ENCODE results near the gene ATP5F1A.

The ATP5F1A gene

DNA sequence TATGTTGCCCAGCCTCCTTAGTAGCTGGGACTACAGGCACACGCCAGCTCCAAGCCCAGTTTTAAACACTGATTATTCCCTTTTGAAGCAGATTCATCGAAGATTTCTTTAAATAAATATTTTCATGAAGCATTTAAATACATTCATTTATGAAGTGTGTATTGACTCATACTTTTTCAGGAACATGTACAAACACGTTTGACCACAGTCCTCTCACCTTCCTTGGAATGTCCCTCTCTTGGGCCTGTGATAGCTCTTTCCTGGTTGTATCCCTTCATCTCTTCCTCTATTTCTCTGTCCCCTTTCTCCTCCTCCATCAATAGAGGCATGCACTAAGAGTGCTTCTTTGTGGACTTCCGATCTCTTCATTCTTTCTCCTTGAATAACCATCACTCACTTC lies 28.6 kb downstream of the ATP5F1A start:
- TF ChIP-seq, protein P1, sequence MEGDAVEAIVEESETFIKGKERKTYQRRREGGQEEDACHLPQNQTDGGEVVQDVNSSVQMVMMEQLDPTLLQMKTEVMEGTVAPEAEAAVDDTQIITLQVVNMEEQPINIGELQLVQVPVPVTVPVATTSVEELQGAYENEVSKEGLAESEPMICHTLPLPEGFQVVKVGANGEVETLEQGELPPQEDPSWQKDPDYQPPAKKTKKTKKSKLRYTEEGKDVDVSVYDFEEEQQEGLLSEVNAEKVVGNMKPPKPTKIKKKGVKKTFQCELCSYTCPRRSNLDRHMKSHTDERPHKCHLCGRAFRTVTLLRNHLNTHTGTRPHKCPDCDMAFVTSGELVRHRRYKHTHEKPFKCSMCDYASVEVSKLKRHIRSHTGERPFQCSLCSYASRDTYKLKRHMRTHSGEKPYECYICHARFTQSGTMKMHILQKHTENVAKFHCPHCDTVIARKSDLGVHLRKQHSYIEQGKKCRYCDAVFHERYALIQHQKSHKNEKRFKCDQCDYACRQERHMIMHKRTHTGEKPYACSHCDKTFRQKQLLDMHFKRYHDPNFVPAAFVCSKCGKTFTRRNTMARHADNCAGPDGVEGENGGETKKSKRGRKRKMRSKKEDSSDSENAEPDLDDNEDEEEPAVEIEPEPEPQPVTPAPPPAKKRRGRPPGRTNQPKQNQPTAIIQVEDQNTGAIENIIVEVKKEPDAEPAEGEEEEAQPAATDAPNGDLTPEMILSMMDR (IDR thresholded peaks at IDR 0.05; ENCODE audit: low read length), result no peak
- Histone ChIP-seq H3K4me1 (ENCODE audit: insufficient read depth, low read length, severe bottlenecking) (peaks cover 6% of the 10 kb centered on the region), H3K4me3 (ENCODE audit: low read depth, low read length, poor library complexity, severe bottlenecking) (no peak overlapping the region), H3K9me2 (ENCODE audit: low read depth, low read length) (no peaks in the 10 kb centered on the region), H3K36me3 (ENCODE audit: insufficient read depth, low read length) (no peaks in the 10 kb centered on the region; the same call in 1 of the 2 replicates), H3K4me2 (ENCODE audit: low read length) (no peak overlapping the region), H2AFZ (ENCODE audit: low read length) (no peak overlapping the region), H3K27ac (ENCODE audit: low read depth, low read length, poor library complexity, severe bottlenecking) (no peak overlapping the region), H3F3A (ENCODE audit: insufficient read depth, low read length) (no peaks in the 10 kb centered on the region), H3K9me3 (ENCODE audit: low read length) (no peaks in the 10 kb centered on the region), H3K9ac (ENCODE audit: low read length) (no peak overlapping the region), H4K20me1 (ENCODE audit: insufficient read depth, low read length) (no peaks in the 10 kb centered on the region), H3K27me3 (ENCODE audit: insufficient read depth, low read length) (no peaks in the 10 kb centered on the region), H3K79me2 (ENCODE audit: insufficient read depth, low read length) (no peaks in the 10 kb centered on the region)

DNA sequence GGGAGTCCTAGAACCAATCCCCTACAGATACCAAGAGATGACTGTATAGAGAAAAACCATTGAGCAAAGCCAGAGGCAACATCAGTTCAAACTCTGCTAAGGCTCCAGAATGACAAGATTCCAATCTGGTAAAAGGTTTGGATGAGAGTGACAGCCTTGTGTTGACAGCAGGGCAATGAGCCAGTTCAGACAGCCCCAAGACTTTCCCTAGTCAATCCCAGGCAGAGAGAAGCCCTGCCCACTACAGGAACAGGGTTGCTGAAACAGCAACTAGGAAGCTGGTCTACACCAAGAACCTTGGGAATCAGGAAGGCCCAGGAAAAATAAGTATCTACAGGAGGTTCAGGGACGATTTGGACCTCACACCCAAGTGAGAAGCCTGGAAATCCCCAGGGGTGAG lies 29.3 kb downstream of the ATP5F1A start:
- Histone ChIP-seq H4K20me1 (ENCODE audit: insufficient read depth, low read length) (no peaks in the 10 kb centered on the region), H2AFZ (ENCODE audit: low read length) (no peak overlapping the region), H3K4me2 (ENCODE audit: low read length) (no peak overlapping the region), H3K9me2 (ENCODE audit: low read depth, low read length) (no peaks in the 10 kb centered on the region), H3F3A (ENCODE audit: insufficient read depth, low read length) (no peaks in the 10 kb centered on the region), H3K9ac (ENCODE audit: low read length) (no peak overlapping the region), H3K4me3 (ENCODE audit: low read depth, low read length, poor library complexity, severe bottlenecking) (no peak overlapping the region), H3K27me3 (ENCODE audit: insufficient read depth, low read length) (no peaks in the 10 kb centered on the region), H3K27ac (ENCODE audit: low read depth, low read length, poor library complexity, severe bottlenecking) (no peak overlapping the region), H3K79me2 (ENCODE audit: insufficient read depth, low read length) (no peaks in the 10 kb centered on the region), H3K4me1 (ENCODE audit: insufficient read depth, low read length, severe bottlenecking) (peaks cover 6% of the 10 kb centered on the region), H3K36me3 (ENCODE audit: insufficient read depth, low read length) (no peaks in the 10 kb centered on the region; the same call in 1 of the 2 replicates), H3K9me3 (ENCODE audit: low read length) (no peaks in the 10 kb centered on the region)
- TF ChIP-seq, protein P1 (IDR thresholded peaks at IDR 0.05; ENCODE audit: low read length), result no peak
- TF ChIP-seq EZH2 (IDR thresholded peaks at IDR 0.05; ENCODE audit: borderline replicate concordance, low read length), result no peak

DNA sequence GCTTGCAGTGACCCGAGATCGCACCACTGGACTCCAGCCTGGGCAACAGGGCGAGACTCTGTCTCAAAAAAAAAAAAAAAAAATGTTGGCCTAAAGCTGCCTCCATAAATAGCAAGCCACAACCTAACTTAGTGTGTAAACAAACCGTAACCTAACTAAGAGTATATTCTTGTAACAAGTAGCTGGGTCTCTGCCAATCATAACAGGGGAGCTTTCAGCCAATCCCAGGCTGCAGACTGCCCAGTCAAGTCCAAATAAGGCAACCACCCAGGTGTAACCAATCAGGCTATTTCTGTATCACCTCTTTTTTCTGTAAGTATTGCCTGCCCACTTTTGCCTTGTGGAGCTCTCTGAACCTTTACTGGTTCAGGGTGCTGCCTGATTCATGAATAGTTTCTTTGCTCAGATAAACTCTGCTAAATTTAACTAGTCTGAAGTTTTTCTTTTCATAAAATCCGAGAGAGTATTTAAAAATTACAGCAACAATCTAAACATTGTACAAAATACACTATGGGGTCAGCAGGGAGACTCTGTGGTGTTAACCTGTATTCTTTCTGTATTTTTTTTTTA lies 30.6 kb downstream of the ATP5F1A start:
- Histone ChIP-seq H3K9me2 (ENCODE audit: low read depth, low read length) (no peaks in the 10 kb centered on the region), H4K20me1 (ENCODE audit: insufficient read depth, low read length) (no peaks in the 10 kb centered on the region), H2AFZ (ENCODE audit: low read length) (no peak overlapping the region), H3K27me3 (ENCODE audit: insufficient read depth, low read length) (no peaks in the 10 kb centered on the region), H3K27ac (ENCODE audit: low read depth, low read length, poor library complexity, severe bottlenecking) (no peak overlapping the region), H3K36me3 (ENCODE audit: insufficient read depth, low read length) (no peaks in the 10 kb centered on the region; the same call in 1 of the 2 replicates), H3K79me2 (ENCODE audit: insufficient read depth, low read length) (no peaks in the 10 kb centered on the region), H3K9me3 (ENCODE audit: low read length) (no peaks in the 10 kb centered on the region), H3K9ac (ENCODE audit: low read length) (no peak overlapping the region), H3K4me2 (ENCODE audit: low read length) (no peak overlapping the region), H3K4me1 (ENCODE audit: insufficient read depth, low read length, severe bottlenecking) (peaks cover 6% of the 10 kb centered on the region), H3F3A (ENCODE audit: insufficient read depth, low read length) (no peaks in the 10 kb centered on the region), H3K4me3 (ENCODE audit: low read depth, low read length, poor library complexity, severe bottlenecking) (no peak overlapping the region)
- no peak for TF ChIP-seq EZH2 (IDR thresholded peaks at IDR 0.05; ENCODE audit: borderline replicate concordance, low read length)
- TF ChIP-seq, protein P1 (IDR thresholded peaks at IDR 0.05; ENCODE audit: low read length), result no peak
